HG03103 (cell line): Measurements from ENCODE around the gene ALG12.

Experiments
- ATAC-seq: cut with Tn5 transposase; IDR thresholded peaks from one replicate; pipeline ENCODE4 v1.9.1; 2021; ENCODE audit warnings: low read depth; ENCODE audit not compliant: unreplicated experiment

The ALG12 gene

GRCh38 chr22:49958366-49958921 is 40.2 kb upstream of the ALG12 start:
- ATAC-seq = no peak

- ATAC-seq = no peak
These were observed 39.7 kb upstream of the ALG12 start for GRCh38 chr22:49957826-49958365.

- no peak for ATAC-seq
These were observed 38.9 kb upstream of the ALG12 start for GRCh38 chr22:49956914-49957825.

- ATAC-seq = no peak
These were observed 38.2 kb upstream of the ALG12 start for GRCh38 chr22:49956418-49956770.

GRCh38 chr22:49955581-49956417 is 37.6 kb upstream of the ALG12 start:
- ATAC-seq = no peak

GRCh38 chr22:49954991-49955580 is 36.8 kb upstream of the ALG12 start:
- no peak for ATAC-seq

GRCh38 chr22:49954354-49954753 is 36.1 kb upstream of the ALG12 start:
- no peak for ATAC-seq

- ATAC-seq = no peak
These were observed 35.6 kb upstream of the ALG12 start for GRCh38 chr22:49953680-49954344.

- no peak for ATAC-seq
These were observed 34.9 kb upstream of the ALG12 start for GRCh38 chr22:49953027-49953679.

GRCh38 chr22:49951986-49952896 is 34.0 kb upstream of the ALG12 start:
- ATAC-seq = no peak

- ATAC-seq = no peak
These were observed 33.4 kb upstream of the ALG12 start for GRCh38 chr22:49951678-49951985.

- no peak for ATAC-seq
These were observed 32.9 kb upstream of the ALG12 start for GRCh38 chr22:49951000-49951677.

- ATAC-seq = no peak
These were observed 32.3 kb upstream of the ALG12 start for GRCh38 chr22:49950396-49950994.

- no peak for ATAC-seq
These were observed 31.7 kb upstream of the ALG12 start for GRCh38 chr22:49949914-49950292.

- ATAC-seq = no peak
These were observed 31.0 kb upstream of the ALG12 start for GRCh38 chr22:49948958-49949913.

- no peak for ATAC-seq
These were observed 30.1 kb upstream of the ALG12 start for GRCh38 chr22:49948116-49948957.
